Measurements from ENCODE around the gene C5. TPM values are rescaled to one million over a fixed set of nuclear protein-coding genes. Genes with fewer than 3 reads are reported as not detected.
A peak's percentile ranks its signal among the peaks of the same experiment; 100 is the strongest.
"Not testable (repeated sequence)": the region's sequence is repeated elsewhere in the genome, so short reads cannot be mapped to it uniquely, and the experiment has no call there.

Gene C5
- 14.8 TPM for total RNA-seq

DNA sequence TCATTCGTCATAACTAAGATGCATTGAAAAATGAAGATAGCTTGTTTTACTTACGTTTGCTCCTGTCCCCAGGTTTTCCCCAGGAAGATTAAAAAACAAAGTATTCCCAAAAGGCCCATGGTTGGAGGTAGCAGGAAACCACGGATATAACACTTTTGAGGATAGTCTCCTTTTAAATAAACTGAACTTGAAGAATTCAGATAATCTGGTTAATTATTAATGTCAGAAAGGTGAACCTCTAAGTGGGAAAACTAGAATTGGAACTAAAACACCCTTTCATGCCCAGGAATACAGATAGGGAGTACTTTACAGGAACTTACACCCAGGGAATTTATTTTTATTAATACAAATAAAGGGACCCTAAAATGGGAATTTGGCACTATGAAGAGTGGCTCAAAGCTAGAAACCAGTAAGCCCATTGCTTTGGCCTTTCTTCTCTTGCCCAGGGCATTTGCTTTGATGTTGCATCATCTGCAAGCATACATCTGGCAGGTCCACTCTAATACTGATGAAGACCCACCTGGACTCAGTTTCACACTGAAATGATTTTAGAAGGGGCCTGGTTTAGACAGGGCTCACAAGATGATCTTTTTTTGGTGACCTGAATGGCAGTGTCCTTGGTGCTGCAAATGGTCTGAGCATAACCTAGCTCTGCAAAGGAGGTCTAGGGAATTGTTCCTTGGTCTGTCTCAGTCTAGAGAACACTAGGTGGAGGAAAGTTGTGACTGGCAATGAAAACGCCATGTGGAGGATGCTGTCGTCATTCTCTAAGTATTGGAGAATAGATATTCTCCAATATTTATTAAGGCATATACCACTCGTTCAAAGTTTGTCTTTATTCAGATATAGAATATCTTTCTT lies at the start of gene C5:
Gene C5 (minus strand): TSS at position 148 of the 861 bp plus-strand sequence. CDS start 29 bp downstream, at position 119.
- ATAC-seq: no peak
- no peak for DNase-seq (ENCODE audit: low spot score)
- intact Hi-C loops (cut with DNase I): loop anchor here (10.0 kb wide), 1 partner anchor 56 kb away; no protein-coding TSS in a partner anchor

DNA sequence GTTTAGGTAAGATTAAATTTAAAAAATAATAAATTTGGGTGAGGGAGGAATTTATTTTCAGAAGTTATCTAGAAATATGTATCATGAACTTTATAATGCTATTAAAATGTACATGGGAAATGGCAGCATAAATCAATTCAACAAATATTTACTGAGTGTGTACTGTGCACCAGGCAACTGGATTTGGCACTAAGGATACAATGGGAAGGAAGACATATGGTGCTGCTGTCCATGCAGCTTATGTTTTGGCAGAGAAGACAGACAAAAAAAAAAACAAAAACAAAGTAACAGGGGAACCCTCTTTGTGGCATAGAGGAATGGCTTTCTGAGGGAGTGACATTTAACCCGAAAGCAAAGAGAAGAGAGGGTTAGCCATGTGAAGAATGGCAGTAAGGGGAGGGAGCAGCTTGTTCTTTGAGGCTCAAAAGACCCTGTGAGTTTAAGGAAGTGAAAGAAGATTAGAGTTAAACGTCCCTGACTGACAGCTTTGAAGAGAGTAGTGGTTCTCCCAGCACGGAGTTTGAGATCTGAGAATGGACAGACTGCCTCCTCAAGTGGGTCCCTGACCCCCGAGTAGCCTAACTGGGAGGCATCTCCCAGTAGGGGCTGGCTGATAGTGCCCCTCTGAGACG lies 48.6 kb upstream of the C5 start:
- no peak for ATAC-seq
- DNase-seq (ENCODE audit: low spot score): no peak
- intact Hi-C loops (cut with DNase I): no loop called here

- ATAC-seq (no peak), DNase-seq (ENCODE audit: low spot score) (no peak)
- intact Hi-C loops (cut with DNase I): no loop called here
Measured at GRCh38 chr9:121095057-121095456, 45.0 kb upstream of the C5 start.

DNA sequence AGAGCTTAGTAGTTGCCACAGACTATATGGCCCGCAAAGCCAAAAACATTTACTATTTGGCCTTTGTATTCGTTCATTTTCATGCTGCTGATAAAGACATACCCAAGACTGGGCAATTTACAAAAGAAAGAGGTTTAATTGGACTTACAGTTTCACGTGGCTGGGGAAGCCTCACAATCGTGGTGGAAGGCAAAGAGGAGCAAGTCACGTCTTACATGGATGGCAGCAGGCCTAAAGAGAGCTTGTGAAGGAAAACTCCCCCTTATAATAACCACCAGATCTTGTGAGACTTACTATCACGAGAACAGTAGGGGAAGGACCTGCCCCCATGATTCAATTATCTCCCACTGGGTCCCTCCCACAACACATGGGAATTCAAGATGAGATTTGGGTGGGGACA lies 40.7 kb upstream of the C5 start:
- intact Hi-C loops (cut with DNase I); DNase-seq (ENCODE audit: low spot score); ATAC-seq: not testable (repeated sequence)

DNA sequence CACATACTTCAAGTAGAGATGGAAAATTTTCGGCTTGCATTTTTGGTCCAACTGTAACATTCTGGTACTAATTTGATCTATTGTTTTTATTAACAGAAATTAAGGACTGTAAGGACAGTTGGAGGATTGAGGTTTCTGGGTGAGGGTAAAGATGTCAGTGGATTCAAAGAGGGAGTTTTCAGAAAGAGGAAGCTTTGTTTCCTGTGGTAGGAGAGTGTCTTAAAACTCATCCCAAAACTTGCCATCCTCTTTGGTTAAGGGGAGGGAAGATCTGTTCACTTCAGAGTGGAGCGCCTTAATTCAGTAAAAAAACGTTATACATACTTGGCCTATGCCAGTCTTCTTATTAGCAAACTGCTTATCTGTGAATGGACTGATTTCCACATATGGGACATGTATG lies 38.5 kb upstream of the C5 start:
- intact Hi-C loops (cut with DNase I): no loop called here
- no peak for ATAC-seq
- DNase-seq (ENCODE audit: low spot score): no peak

DNA sequence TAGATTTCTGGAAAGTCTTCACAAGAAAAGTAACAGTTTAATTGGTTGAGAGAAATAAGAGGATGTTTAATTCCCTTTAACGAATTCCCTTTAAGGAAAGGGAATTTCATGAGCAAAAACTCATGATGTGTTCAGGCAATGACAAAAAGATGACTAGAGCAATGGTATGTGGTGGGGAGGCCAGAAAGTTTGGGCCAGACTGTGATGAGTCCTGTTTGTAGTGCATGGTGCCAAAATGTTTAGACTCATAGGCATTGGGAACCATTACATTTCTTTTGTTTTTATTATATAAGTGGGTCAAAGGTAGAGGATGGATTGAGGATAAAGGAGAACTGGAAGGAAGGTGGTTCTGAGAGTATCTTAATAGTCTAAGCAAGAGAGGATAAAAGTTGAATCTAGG lies 35.6 kb upstream of the C5 start:
- intact Hi-C loops (cut with DNase I): no loop called here
- ATAC-seq (no peak), DNase-seq (ENCODE audit: low spot score) (no peak)

DNA sequence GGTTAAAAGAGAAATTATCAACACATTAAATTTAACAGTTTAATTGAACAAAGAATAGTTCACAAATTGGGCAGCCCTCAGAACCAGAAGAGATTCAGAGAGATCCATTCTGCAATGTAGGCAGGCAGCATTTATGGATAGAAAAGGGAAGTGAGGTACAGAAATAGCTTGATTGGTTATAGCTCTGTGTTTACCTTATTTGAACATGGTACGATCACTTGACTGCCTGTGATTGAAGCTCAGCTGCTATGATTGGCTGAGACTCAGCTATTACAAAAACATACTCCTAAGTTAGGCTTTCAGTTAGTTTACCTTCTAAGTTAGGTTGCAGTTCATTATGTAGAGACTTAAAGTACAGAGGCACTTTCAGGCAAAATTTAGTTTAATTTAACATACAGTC lies 32.0 kb upstream of the C5 start:
- ATAC-seq (no peak), DNase-seq (ENCODE audit: low spot score) (no peak)
- intact Hi-C loops (cut with DNase I): no loop called here

DNA sequence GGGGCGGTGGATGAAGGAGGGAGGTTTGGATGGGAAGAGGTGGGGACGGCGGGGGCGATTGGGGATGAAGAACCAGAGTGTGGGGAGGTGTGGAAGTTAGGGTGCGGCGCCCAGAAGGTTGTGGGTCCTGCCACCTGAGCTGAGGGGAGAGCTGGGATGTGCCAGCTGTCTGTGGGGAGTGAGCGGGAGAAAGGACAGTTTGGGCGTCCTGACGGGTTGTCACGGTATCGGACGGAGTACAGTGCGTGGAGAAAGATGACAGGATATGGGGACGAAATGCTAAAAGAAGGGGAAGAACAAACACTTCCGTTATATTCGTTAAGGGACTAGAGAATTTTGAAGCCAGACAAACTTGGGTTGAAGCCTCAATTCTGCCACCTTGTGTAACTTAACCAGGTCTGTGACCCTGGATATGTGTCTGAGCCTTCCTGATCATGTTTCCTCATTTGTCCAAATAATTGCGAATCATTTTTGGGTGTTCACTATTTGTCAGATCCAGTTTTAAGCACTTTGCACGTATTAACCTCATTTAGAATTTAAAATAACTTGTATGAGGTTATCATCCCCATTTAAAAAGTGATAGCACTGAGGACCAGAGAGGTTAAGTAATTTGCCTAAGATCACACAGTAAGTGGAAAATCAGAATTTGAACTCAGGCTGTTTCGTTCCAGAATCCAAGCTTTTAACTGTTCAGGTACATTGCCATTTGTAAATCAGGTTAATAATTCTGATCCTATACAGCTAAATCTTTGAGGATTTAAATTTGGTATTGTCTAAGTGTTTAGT lies 25.4 kb upstream of the C5 start:
- ATAC-seq: no peak
- intact Hi-C loops (cut with DNase I): no loop called here
- DNase-seq (ENCODE audit: low spot score): no peak

GRCh38 chr9:121074370-121075250 lies 24.5 kb upstream of the C5 start, which contains the start of gene CNTRL:
Gene CNTRL (plus strand): TSS chr9:121074955. CDS start chr9:121088327, 13,372 bp downstream.
- ATAC-seq: peak; percentile 96
- intact Hi-C loops (cut with DNase I): no loop called here
- DNase-seq (ENCODE audit: low spot score): peak; percentile 94

- intact Hi-C loops (cut with DNase I): no loop called here
- ATAC-seq: peak; percentile 57
- DNase-seq (ENCODE audit: low spot score): peak; percentile 75
Measured at GRCh38 chr9:121073038-121073437, 23.0 kb upstream of the C5 start.

DNA sequence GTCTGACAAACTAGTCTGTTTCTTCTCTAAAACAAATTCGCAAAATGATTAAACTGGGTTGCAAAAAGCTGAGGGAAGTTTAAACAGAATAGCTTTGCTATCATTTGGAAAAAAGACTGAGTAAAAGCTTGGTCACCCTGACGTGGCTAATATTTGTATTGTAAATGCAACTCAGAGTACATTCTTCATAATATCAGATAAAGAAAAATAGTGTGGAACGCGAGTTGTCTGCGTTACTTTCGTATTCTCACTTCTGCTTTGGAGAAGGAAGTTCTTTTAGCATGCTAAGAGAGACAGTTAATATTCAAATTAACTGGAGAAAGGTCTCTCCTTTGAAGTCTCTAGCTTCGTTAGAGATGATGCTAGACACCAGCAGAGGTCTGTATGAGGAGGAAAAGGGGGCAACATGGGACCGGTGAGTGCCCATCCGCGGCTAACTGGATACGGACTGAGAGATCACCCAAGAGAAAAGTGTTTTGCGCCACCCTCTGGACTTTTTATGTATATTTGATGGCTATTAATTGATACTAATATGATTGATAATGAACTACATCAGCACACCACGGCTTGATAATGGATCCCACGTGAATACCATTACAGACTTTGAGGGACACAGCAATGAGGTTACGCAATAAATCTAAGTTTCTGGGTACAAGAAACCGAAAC lies 21.8 kb upstream of the C5 start:
- intact Hi-C loops (cut with DNase I): no loop called here
- DNase-seq (ENCODE audit: low spot score) (no peak), ATAC-seq (no peak)

GRCh38 chr9:121071370-121071755 lies 21.3 kb upstream of the C5 start:
- no peak for ATAC-seq
- intact Hi-C loops (cut with DNase I): no loop called here
- no peak for DNase-seq (ENCODE audit: low spot score)

- DNase-seq (ENCODE audit: low spot score): no peak
- intact Hi-C loops (cut with DNase I): no loop called here
Measured at GRCh38 chr9:121069396-121069795, 19.3 kb upstream of the C5 start.

DNA sequence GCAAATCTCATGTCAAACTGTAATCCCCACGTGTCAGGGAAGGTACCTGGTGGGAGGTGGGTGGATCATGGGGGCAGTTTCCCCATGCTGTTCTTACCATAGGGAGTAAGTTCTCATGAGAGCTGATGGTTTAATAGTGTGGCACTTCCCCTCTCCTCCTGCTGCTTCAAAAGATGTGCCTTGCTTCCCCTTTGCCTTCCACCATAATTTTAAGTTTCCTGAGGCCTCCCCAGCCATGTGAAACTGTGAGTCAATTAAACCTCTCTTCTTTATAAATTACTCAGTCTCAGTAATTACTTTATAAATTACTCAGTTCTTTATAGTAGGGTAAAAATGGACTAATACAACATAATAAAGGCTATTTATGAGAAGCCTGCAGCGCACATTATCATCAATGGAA lies 17.6 kb upstream of the C5 start:
- ATAC-seq (no peak), DNase-seq (ENCODE audit: low spot score) (no peak)
- intact Hi-C loops (cut with DNase I): no loop called here

More at GRCh38 chr9:121069396-121069795, 19.3 kb upstream of the C5 start:
- no peak for ATAC-seq

DNA sequence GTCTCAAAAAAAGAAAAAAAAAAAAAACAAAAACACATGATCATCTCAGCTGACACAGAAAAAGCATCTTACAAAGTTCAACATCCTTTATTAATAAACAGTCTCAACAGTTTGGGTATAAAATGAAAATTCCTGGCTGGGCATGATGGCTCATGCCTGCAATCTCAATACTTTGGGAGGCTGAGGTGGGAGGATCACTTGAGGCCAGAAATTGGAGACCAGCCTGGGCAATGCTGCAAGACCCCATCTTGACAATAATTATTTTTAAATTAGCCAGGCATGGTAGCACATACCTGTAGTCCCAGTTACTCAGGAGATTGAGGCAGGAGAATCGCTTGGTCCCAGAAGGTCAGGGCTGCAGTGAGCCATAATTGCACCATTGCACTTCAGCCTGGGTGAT lies 16.8 kb upstream of the C5 start:
- intact Hi-C loops (cut with DNase I): no loop called here
- DNase-seq (ENCODE audit: low spot score) (no peak), ATAC-seq (no peak)

- intact Hi-C loops (cut with DNase I): loop anchor here (10.0 kb wide), 1 partner anchor 65 kb away; no protein-coding TSS in a partner anchor
- no peak for DNase-seq (ENCODE audit: low spot score)
- ATAC-seq: peak; percentile 48
Measured at GRCh38 chr9:121059998-121060636, 10.0 kb upstream of the C5 start.

DNA sequence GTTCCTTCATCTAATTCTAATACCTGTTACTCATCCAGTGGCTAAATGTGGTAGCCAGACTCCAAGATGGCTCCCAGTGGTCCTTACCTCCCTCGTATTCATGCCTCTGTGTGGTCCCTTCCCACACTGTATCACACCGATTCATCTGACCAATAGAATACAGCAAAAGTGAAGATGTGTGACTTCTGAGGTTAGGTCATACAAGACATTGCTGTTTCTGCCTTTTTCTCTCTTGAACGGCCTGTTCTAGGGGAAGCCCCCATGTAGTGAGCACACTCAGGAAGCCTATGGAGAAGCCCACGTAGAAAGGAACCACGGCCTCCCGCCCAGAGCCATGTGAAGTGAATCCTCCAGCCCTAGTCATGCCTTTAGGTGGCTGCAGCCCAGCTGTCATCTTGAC lies 9.4 kb upstream of the C5 start:
- intact Hi-C loops (cut with DNase I): loop anchor here (10.0 kb wide), 1 partner anchor 65 kb away; no protein-coding TSS in a partner anchor
- ATAC-seq: no peak

More for the DNA sequence above, 9.4 kb upstream of the C5 start:
- no peak for DNase-seq (ENCODE audit: low spot score)

Measured in sciatic nerve (tissue), 2 donors.